WTC11 (cell line): ENCODE data around the gene SLC7A4. TPM values are rescaled to one million over a fixed set of nuclear protein-coding genes. Genes with fewer than 3 reads are reported as not detected.

Experiments used
- ATAC-seq: fragments of 200-7000 bp; cut with Tn5 transposase; 2 replicates; pipeline ENCODE4 v1.10.0; 2021; ENCODE audit warnings: mild to moderate bottlenecking, moderate library complexity
- CTCF ChIA-PET: fragments of 300-600 bp; sonication (Branson Sonifier 250); formaldehyde crosslinking; loops from one replicate; lab custom pipeline; 2021; ENCODE audit warnings: antibody characterized with exemption; lab: Charles Lee
- POLR2A ChIA-PET: fragments of 350-600 bp; sonication (Branson Sonifier 250); formaldehyde crosslinking; loops from one replicate; lab custom pipeline; 2021; ENCODE audit warnings: antibody characterized with exemption; lab: Charles Lee
- DNase-seq: peaks from one replicate; pipeline ENCODE4 v3.0.0; 2021; ENCODE audit warnings: low spot score
- H3K27ac Mint-ChIP-seq: 2 replicates; pipeline ENCODE4 v1.8.0; 2021; ENCODE audit warnings: mixed read lengths
- H3K27me3 Mint-ChIP-seq: 2 replicates; pipeline ENCODE4 v1.8.0; 2021; ENCODE audit warnings: low read depth, mild to moderate bottlenecking, moderate library complexity, mixed read lengths
- H3K36me3 Mint-ChIP-seq: 2 replicates; pipeline ENCODE4 v1.8.0; 2021; ENCODE audit warnings: mixed read lengths
- H3K4me1 Mint-ChIP-seq: 2 replicates; pipeline ENCODE4 v1.8.0; 2022; ENCODE audit warnings: mixed read lengths
- H3K4me3 Mint-ChIP-seq: 2 replicates; pipeline ENCODE4 v1.8.0; 2021; ENCODE audit warnings: mild to moderate bottlenecking, moderate library complexity, mixed read lengths
- H3K9me3 Mint-ChIP-seq: 2 replicates; pipeline ENCODE4 v1.8.0; 2021; ENCODE audit warnings: mixed read lengths
- ESRRA ChIP-seq: sonication (generic); formaldehyde crosslinking; IDR thresholded peaks from 2 replicates; pipeline ENCODE4 v1.8.1; 2022; ENCODE audit warnings: mild to moderate bottlenecking, missing genetic modification reagents, borderline replicate concordance
- HMGA2 ChIP-seq: fragments of 250-450 bp; sonication (Bioruptor Pico); IDR thresholded peaks from 2 replicates; pipeline ENCODE4 v1.4.0; 2021; ENCODE audit warnings: mild to moderate bottlenecking, moderate library complexity
- MXD4 ChIP-seq: fragments of 250-450 bp; sonication (Bioruptor Pico); IDR thresholded peaks from 2 replicates; pipeline ENCODE4 v1.8.0; 2021; ENCODE audit warnings: mild to moderate bottlenecking, moderate library complexity, borderline replicate concordance
- NFATC4 ChIP-seq: fragments of 250-450 bp; sonication (Bioruptor Pico); IDR thresholded peaks from 2 replicates; pipeline ENCODE4 v1.9.0; 2021; ENCODE audit warnings: mild to moderate bottlenecking
- NR2C2 ChIP-seq: sonication (generic); formaldehyde crosslinking; IDR thresholded peaks from 2 replicates; pipeline ENCODE4 v1.8.0; 2022; ENCODE audit warnings: mild to moderate bottlenecking, missing genetic modification reagents
- TEAD4 ChIP-seq: sonication (generic); formaldehyde crosslinking; IDR thresholded peaks from 2 replicates; pipeline ENCODE4 v1.8.0; 2022; ENCODE audit warnings: mild to moderate bottlenecking, missing genetic modification reagents
- ZNF121 ChIP-seq: sonication (generic); formaldehyde crosslinking; IDR thresholded peaks from 2 replicates; pipeline ENCODE4 v1.8.0; 2023; ENCODE audit warnings: missing genetic modification reagents
- ZNF396 ChIP-seq: fragments of 250-450 bp; sonication (Bioruptor Pico); IDR thresholded peaks from 2 replicates; pipeline ENCODE4 v1.8.0; 2021; ENCODE audit warnings: mild to moderate bottlenecking, moderate library complexity, borderline replicate concordance
- ZNF671 ChIP-seq: fragments of 250-450 bp; sonication (Bioruptor Pico); IDR thresholded peaks from 2 replicates; pipeline ENCODE4 v1.8.0; 2021; ENCODE audit warnings: mild to moderate bottlenecking
- total RNA-seq: library from RNA; stranded (reverse); gene quantifications from 3 replicates; pipeline ENCODE4 v1.2.3, GENCODE V29; 2021
- TF ChIP-seq, protein P1 (sequence below): sonication (generic); formaldehyde crosslinking; IDR thresholded peaks from 2 replicates; pipeline ENCODE4 v1.8.0; 2022; ENCODE audit warnings: missing genetic modification reagents
- TF ChIP-seq, protein P2 (sequence below): fragments of 250-450 bp; sonication (Bioruptor Pico); IDR thresholded peaks from 2 replicates; pipeline ENCODE4 v1.9.0; 2021; ENCODE audit warnings: moderate library complexity, mild to moderate bottlenecking, inconsistent platforms, borderline replicate concordance
- TF ChIP-seq, protein P3 (sequence below): sonication (generic); formaldehyde crosslinking; IDR thresholded peaks from 2 replicates; pipeline ENCODE4 v1.8.0; 2023; ENCODE audit warnings: missing genetic modification reagents, mild to moderate bottlenecking, borderline replicate concordance
- TF ChIP-seq, protein P4 (sequence below): sonication (generic); formaldehyde crosslinking; IDR thresholded peaks from 2 replicates; pipeline ENCODE4 v1.8.0; 2022; ENCODE audit warnings: mild to moderate bottlenecking, missing genetic modification reagents
- TF ChIP-seq, protein P5 (sequence below): fragments of 250-450 bp; sonication (Bioruptor Pico); IDR thresholded peaks from 2 replicates; pipeline ENCODE4 v1.9.0; 2021; ENCODE audit warnings: mild to moderate bottlenecking
- TF ChIP-seq, protein P6 (sequence below): sonication (generic); formaldehyde crosslinking; IDR thresholded peaks from 2 replicates; pipeline ENCODE4 v1.8.1; 2022; ENCODE audit warnings: missing genetic modification reagents, borderline replicate concordance
- TF ChIP-seq, protein P7 (sequence below): sonication (generic); formaldehyde crosslinking; IDR thresholded peaks from 2 replicates; pipeline ENCODE4 v1.8.1; 2022; ENCODE audit warnings: mild to moderate bottlenecking, moderate library complexity, missing genetic modification reagents
- TF ChIP-seq, protein P8 (sequence below): fragments of 250-450 bp; sonication (Bioruptor Pico); IDR thresholded peaks from 2 replicates; pipeline ENCODE4 v1.8.0; 2021; ENCODE audit warnings: mild to moderate bottlenecking
- TF ChIP-seq, protein P9 (sequence below): sonication (generic); formaldehyde crosslinking; IDR thresholded peaks from 2 replicates; pipeline ENCODE4 v1.8.1; 2022; ENCODE audit warnings: low read depth, missing genetic modification reagents, borderline replicate concordance

SLC7A4 gene
- total RNA-seq, 1 experiment from 2014 or later, result 0.37 TPM

DNA sequence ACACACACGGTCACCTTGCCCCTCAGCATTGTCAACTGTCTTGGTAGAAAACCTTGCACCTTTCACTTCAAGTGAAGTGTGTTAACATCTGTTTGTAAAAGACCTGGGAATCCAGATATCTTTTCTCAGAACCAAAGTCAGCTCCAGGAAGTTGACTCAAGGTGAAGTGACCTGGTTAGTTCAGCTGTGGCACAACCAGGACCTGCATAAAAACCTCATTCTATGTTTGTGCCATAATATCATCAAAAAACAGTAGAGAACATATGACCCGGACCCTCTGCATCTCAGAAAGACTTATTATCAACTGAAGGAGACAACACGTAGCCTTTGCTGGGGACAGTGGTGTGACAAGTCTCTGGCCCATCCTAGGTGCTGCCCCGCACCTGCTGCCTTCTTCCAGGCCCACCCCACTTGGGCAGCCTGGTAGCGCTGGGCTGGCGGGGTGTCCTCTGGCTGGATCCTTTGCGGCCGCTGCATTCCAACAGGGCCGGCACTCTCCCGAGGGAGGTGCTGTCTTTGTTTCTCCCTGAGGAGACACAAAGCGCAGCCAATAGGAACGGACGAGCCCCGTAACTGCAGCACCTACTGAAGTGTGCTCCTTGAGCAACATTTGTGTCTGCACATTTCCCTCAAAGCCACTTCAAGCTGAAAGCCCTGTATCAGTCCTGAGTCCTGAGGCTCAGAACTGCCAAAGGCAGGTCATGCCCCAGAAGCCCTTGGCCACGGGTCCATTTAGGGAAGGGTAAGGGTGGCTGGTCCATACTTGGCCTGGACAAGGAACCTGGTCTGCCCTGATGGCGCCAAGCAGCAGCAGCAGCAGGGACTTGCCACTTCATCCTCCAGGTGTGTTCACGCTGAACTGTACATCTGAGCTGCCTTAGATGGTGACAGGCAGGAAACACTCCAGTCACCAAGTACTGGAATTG lies 38.6 kb upstream of the SLC7A4 start:
- DNase-seq (no peak), ATAC-seq (no peak)
- Mint-ChIP-seq H3K27me3 (no peaks in the 10 kb centered on the region), H3K36me3 (no peaks in the 10 kb centered on the region), H3K4me1 (no peaks in the 10 kb centered on the region), H3K9me3 (peaks cover 18% of the 10 kb centered on the region), H3K27ac (no peak overlapping the region), H3K4me3 (no peak overlapping the region)
- POLR2A ChIA-PET, result no interaction called here
- CTCF ChIA-PET, result interaction anchor here (2.6 to 2.8 kb wide), 2 partner anchors 32 to 50 kb away, joined by 11 to 14 read pairs; no protein-coding TSS in a partner anchor
- TF ChIP-seq HMGA2 (CRISPR knock-in tag) (no peak), NR2C2 (no peak), MXD4 (no peak), ESRRA (CRISPR knock-in tag) (no peak), NFATC4 (CRISPR knock-in tag) (no peak), ZNF671 (CRISPR knock-in tag) (no peak), TEAD4 (no peak), ZNF121 (CRISPR knock-in tag) (no peak), ZNF396 (CRISPR knock-in tag) (no peak)
- TF ChIP-seq, protein P1, sequence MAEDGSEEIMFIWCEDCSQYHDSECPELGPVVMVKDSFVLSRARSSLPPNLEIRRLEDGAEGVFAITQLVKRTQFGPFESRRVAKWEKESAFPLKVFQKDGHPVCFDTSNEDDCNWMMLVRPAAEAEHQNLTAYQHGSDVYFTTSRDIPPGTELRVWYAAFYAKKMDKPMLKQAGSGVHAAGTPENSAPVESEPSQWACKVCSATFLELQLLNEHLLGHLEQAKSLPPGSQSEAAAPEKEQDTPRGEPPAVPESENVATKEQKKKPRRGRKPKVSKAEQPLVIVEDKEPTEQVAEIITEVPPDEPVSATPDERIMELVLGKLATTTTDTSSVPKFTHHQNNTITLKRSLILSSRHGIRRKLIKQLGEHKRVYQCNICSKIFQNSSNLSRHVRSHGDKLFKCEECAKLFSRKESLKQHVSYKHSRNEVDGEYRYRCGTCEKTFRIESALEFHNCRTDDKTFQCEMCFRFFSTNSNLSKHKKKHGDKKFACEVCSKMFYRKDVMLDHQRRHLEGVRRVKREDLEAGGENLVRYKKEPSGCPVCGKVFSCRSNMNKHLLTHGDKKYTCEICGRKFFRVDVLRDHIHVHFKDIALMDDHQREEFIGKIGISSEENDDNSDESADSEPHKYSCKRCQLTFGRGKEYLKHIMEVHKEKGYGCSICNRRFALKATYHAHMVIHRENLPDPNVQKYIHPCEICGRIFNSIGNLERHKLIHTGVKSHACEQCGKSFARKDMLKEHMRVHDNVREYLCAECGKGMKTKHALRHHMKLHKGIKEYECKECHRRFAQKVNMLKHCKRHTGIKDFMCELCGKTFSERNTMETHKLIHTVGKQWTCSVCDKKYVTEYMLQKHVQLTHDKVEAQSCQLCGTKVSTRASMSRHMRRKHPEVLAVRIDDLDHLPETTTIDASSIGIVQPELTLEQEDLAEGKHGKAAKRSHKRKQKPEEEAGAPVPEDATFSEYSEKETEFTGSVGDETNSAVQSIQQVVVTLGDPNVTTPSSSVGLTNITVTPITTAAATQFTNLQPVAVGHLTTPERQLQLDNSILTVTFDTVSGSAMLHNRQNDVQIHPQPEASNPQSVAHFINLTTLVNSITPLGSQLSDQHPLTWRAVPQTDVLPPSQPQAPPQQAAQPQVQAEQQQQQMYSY (CRISPR knock-in tag), result no peak
- TF ChIP-seq, protein P2, sequence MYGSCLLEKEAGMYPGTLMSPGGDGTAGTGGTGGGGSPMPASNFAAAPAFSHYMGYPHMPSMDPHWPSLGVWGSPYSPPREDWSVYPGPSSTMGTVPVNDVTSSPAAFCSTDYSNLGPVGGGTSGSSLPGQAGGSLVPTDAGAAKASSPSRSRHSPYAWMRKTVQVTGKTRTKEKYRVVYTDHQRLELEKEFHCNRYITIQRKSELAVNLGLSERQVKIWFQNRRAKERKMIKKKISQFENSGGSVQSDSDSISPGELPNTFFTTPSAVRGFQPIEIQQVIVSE (CRISPR knock-in tag), result no peak
- TF ChIP-seq, protein P3, sequence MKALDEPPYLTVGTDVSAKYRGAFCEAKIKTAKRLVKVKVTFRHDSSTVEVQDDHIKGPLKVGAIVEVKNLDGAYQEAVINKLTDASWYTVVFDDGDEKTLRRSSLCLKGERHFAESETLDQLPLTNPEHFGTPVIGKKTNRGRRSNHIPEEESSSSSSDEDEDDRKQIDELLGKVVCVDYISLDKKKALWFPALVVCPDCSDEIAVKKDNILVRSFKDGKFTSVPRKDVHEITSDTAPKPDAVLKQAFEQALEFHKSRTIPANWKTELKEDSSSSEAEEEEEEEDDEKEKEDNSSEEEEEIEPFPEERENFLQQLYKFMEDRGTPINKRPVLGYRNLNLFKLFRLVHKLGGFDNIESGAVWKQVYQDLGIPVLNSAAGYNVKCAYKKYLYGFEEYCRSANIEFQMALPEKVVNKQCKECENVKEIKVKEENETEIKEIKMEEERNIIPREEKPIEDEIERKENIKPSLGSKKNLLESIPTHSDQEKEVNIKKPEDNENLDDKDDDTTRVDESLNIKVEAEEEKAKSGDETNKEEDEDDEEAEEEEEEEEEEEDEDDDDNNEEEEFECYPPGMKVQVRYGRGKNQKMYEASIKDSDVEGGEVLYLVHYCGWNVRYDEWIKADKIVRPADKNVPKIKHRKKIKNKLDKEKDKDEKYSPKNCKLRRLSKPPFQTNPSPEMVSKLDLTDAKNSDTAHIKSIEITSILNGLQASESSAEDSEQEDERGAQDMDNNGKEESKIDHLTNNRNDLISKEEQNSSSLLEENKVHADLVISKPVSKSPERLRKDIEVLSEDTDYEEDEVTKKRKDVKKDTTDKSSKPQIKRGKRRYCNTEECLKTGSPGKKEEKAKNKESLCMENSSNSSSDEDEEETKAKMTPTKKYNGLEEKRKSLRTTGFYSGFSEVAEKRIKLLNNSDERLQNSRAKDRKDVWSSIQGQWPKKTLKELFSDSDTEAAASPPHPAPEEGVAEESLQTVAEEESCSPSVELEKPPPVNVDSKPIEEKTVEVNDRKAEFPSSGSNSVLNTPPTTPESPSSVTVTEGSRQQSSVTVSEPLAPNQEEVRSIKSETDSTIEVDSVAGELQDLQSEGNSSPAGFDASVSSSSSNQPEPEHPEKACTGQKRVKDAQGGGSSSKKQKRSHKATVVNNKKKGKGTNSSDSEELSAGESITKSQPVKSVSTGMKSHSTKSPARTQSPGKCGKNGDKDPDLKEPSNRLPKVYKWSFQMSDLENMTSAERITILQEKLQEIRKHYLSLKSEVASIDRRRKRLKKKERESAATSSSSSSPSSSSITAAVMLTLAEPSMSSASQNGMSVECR (CRISPR knock-in tag), result no peak
- TF ChIP-seq, protein P4, sequence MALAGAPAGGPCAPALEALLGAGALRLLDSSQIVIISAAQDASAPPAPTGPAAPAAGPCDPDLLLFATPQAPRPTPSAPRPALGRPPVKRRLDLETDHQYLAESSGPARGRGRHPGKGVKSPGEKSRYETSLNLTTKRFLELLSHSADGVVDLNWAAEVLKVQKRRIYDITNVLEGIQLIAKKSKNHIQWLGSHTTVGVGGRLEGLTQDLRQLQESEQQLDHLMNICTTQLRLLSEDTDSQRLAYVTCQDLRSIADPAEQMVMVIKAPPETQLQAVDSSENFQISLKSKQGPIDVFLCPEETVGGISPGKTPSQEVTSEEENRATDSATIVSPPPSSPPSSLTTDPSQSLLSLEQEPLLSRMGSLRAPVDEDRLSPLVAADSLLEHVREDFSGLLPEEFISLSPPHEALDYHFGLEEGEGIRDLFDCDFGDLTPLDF, result no peak
- TF ChIP-seq, protein P5, sequence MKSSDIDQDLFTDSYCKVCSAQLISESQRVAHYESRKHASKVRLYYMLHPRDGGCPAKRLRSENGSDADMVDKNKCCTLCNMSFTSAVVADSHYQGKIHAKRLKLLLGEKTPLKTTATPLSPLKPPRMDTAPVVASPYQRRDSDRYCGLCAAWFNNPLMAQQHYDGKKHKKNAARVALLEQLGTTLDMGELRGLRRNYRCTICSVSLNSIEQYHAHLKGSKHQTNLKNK (CRISPR knock-in tag), result no peak
- TF ChIP-seq, protein P6, sequence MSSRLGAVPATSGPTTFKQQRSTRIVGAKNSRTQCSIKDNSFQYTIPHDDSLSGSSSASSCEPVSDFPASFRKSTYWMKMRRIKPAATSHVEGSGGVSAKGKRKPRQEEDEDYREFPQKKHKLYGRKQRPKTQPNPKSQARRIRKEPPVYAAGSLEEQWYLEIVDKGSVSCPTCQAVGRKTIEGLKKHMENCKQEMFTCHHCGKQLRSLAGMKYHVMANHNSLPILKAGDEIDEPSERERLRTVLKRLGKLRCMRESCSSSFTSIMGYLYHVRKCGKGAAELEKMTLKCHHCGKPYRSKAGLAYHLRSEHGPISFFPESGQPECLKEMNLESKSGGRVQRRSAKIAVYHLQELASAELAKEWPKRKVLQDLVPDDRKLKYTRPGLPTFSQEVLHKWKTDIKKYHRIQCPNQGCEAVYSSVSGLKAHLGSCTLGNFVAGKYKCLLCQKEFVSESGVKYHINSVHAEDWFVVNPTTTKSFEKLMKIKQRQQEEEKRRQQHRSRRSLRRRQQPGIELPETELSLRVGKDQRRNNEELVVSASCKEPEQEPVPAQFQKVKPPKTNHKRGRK (CRISPR knock-in tag), result no peak
- TF ChIP-seq, protein P7, sequence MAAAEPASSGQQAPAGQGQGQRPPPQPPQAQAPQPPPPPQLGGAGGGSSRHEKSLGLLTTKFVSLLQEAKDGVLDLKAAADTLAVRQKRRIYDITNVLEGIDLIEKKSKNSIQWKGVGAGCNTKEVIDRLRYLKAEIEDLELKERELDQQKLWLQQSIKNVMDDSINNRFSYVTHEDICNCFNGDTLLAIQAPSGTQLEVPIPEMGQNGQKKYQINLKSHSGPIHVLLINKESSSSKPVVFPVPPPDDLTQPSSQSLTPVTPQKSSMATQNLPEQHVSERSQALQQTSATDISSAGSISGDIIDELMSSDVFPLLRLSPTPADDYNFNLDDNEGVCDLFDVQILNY (CRISPR knock-in tag), result no peak
- TF ChIP-seq, protein P8, sequence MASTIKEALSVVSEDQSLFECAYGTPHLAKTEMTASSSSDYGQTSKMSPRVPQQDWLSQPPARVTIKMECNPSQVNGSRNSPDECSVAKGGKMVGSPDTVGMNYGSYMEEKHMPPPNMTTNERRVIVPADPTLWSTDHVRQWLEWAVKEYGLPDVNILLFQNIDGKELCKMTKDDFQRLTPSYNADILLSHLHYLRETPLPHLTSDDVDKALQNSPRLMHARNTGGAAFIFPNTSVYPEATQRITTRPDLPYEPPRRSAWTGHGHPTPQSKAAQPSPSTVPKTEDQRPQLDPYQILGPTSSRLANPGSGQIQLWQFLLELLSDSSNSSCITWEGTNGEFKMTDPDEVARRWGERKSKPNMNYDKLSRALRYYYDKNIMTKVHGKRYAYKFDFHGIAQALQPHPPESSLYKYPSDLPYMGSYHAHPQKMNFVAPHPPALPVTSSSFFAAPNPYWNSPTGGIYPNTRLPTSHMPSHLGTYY (CRISPR knock-in tag), result no peak
- TF ChIP-seq, protein P9, sequence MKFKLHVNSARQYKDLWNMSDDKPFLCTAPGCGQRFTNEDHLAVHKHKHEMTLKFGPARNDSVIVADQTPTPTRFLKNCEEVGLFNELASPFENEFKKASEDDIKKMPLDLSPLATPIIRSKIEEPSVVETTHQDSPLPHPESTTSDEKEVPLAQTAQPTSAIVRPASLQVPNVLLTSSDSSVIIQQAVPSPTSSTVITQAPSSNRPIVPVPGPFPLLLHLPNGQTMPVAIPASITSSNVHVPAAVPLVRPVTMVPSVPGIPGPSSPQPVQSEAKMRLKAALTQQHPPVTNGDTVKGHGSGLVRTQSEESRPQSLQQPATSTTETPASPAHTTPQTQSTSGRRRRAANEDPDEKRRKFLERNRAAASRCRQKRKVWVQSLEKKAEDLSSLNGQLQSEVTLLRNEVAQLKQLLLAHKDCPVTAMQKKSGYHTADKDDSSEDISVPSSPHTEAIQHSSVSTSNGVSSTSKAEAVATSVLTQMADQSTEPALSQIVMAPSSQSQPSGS (CRISPR knock-in tag), result no peak
